Ectodermal cell (in vitro differentiated cells): ENCODE results near the gene ACTN1.

Experiments
- H3K27ac ChIP-seq: 2 replicates; pipeline ENCODE4 v1.7.0; 2013; ENCODE audit warnings: mild to moderate bottlenecking, low read depth, low read length; ENCODE audit not compliant: insufficient read depth, poor library complexity, severe bottlenecking
- H3K27me3 ChIP-seq: 2 replicates; pipeline ENCODE4 v1.7.0; 2013; ENCODE audit warnings: mild to moderate bottlenecking, low read length; ENCODE audit not compliant: insufficient read depth, control insufficient read depth, poor library complexity, severe bottlenecking
- H3K36me3 ChIP-seq: one replicate; pipeline ENCODE4 v1.7.0; 2013; ENCODE audit warnings: low read length; ENCODE audit not compliant: control insufficient read depth, insufficient read depth
- H3K4me1 ChIP-seq: one replicate; pipeline ENCODE4 v1.7.0; 2013; ENCODE audit warnings: low read length; ENCODE audit not compliant: control insufficient read depth, insufficient read depth
- H3K4me3 ChIP-seq: 2 replicates; pipeline ENCODE4 v1.7.0; 2013; ENCODE audit warnings: low read depth, low read length, control low read depth; ENCODE audit not compliant: insufficient read depth
- H3K9me3 ChIP-seq: 2 replicates; pipeline ENCODE4 v1.7.0; 2013; ENCODE audit warnings: mild to moderate bottlenecking, low read length, moderate library complexity; ENCODE audit not compliant: control insufficient read depth
- WGBS, 2 experiments: methylation state at CpG; one replicate each; pipeline ENCODE4 v1.1.7; 2013; ENCODE audit warnings: missing lambda C conversion rate in 2 of 2; 5-methylcytosine and 5-hydroxymethylcytosine counted together

Gene ACTN1

DNA sequence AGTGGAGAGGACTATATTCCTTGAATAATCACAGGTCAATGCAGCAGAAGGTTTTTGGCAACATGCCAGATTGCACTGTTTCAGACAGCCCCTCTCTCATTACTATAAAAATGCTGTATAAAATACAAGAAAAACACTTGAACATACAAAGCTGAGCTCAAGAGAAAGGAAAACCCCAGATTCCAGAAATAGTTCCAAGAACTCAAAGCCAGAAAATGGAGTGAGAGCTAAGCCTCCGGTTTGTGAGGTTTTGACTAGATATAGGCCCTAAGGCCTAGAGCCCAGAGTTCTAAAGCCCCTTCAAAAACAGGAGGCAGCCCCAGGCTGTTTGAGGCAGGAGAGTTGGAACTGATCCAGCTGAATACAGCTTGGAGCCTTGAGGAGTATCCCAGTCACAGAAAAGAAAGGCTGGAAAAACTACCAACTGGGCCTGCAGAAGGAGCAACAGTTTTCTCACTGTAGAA lies 29.4 kb upstream of the ACTN1 start:
- Histone ChIP-seq H3K4me1 (peaks cover 14% of the 10 kb centered on the region), H3K27me3 (no peaks in the 10 kb centered on the region), H3K9me3 (no peaks in the 10 kb centered on the region), H3K36me3 (no peaks in the 10 kb centered on the region), H3K4me3 (no peak overlapping the region), H3K27ac (no peak overlapping the region)
- 89% methylated on average over 1 of the region's 1 CpG for WGBS, 2 experiments

DNA sequence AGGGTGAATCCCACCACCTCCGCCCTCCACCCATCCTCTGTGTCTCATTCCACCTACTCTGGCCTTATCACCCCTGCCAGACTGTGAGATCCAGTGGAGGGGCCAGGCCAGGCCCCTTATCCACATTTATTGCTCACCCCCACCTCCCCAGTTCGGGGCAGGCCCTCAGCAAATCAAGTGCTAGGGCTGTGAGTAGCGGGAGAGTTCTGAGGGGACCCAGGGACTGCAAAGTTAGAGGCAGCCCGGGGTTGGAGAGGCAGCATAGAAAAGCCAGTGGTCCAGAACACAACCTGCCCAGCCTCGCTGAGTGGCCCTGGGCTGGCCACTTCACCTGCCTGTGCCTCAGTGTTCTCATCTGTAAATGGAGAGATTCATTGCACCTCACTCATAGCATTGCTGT lies 27.2 kb upstream of the ACTN1 start:
- Histone ChIP-seq H3K9me3 (no peaks in the 10 kb centered on the region), H3K27me3 (no peaks in the 10 kb centered on the region), H3K4me1 (peaks cover 14% of the 10 kb centered on the region), H3K4me3 (no peak overlapping the region), H3K27ac (no peak overlapping the region), H3K36me3 (no peaks in the 10 kb centered on the region)
- 91 to 93% methylated on average over 5 of the region's 5 CpGs for WGBS, 2 experiments

DNA sequence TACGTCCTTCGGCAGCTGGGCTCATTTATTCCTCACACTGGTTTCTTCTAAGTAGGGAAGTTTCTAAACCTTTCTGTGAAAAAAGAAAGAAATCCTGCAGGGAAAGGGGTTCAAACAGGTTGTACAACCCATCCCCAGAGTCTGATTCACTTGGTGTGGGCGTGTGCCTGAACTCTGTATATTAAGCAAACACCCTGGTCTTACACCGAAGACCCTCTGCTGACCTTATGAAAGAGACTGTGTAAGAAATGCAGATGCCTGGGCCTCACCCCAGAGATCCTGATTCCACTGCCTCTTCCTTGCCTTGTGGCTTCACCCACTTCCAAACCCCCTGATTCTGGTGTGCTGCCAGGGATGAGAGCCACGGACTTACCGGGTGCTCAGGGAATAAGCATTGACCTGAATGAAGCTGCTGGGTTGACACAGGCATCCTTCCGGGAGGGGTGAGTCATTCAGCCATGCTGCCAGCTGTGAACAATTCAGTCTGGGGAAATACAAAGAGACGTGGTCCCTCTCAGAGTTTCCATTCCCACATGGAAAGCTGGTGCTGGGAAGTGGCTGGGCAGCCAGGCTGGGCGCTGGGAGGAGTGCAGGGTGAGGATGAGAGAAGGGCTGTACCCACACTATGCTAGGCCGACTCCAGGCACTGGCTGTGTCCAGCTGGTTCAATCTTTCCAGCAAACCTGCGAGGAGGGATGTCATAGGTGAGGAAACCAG lies 26.5 kb upstream of the ACTN1 start:
- no peak overlapping the region for H3K4me3 ChIP-seq
- H3K27me3 ChIP-seq, result no peaks in the 10 kb centered on the region
- WGBS, 2 experiments, result 65 to 67% methylated on average over 11 of the region's 11 CpGs
- no peaks in the 10 kb centered on the region for H3K9me3 ChIP-seq
- peaks cover 14% of the 10 kb centered on the region for H3K4me1 ChIP-seq
- no peak overlapping the region for H3K27ac ChIP-seq
- H3K36me3 ChIP-seq, result no peaks in the 10 kb centered on the region

DNA sequence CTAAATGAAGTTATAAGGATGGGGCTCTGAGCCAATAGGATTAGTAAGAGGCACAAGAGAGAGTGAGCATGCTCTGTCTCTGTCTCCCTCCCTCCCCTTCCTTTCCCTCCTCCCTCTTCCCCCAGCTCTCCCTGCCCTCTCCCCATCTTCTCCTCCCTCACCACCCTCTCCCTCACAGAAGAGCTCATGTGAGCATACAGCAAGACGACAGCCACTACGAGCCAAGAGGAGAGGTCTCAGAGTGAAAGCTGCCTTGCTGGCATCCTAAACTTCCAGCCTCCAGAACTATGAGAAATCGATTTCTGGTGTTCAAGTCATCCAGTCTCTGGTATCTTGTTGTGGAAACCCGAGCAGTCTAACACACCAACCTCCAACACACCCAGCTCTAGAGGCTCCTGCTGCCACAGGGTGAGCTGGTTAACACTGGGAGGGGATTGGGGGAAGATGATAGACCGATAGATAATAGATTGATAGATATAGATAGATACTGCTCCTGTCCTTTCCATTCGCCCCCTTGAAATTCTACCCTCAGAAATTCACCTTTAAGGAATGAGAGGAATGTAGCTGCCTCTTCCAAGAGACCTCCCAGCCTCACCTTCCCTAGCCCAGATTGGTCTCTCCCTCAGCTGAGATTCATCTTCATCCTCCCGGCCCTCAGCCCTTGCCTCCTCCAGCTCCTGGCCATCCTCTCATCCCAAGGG lies 25.8 kb upstream of the ACTN1 start:
- Histone ChIP-seq H3K4me1 (peaks cover 14% of the 10 kb centered on the region), H3K27ac (no peak overlapping the region), H3K9me3 (no peaks in the 10 kb centered on the region), H3K36me3 (no peaks in the 10 kb centered on the region), H3K4me3 (no peak overlapping the region), H3K27me3 (no peaks in the 10 kb centered on the region)
- 60 to 64% methylated on average over 5 to 6 of the region's 7 CpGs for WGBS, 2 experiments

DNA sequence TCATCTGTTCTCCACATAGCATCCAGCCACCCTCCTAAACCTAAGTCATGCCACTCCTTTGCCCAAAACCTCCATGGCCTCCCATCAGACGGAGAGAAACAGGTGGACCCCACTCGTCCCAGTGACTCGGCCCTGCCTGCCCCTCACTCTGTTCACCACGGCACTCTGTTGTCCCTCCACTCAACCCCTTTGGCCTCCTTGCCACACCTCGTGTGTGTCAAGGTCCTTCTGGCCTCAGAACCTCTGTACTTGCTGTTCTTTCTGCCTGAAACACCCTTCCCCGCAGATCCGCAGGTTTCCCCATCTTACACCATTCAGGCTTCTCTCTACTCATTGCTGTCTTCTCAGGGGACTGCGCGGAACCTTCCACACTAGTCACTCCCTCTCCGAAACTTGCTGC lies 24.5 kb upstream of the ACTN1 start:
- Histone ChIP-seq H3K4me3 (no peak overlapping the region), H3K9me3 (no peaks in the 10 kb centered on the region), H3K36me3 (no peaks in the 10 kb centered on the region), H3K27me3 (no peaks in the 10 kb centered on the region), H3K27ac (no peak overlapping the region), H3K4me1 (peaks cover 14% of the 10 kb centered on the region)
- WGBS, 2 experiments, result 86 to 90% methylated on average over 10 of the region's 10 CpGs

DNA sequence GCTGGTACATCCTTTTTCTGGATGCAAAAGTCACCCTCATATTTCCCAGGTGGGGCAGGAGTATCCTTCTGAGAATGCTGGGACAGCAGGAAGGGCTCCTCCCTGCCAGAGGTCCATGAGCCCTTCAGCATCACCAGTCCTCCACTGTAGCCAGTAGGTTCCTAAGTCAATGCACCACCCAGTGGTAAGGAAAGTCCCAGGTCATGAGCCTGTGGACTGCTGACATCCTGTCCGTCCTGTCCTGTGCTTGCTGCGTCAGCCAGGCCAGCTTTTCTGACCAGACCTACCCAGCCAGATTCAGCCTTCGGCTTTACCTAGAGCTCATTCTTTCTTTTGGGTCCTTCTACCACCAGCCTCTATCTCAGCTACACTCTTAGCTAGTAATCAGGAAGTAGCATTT lies 23.0 kb upstream of the ACTN1 start:
- no peak overlapping the region for H3K27ac ChIP-seq
- WGBS, 2 experiments, result 75 to 81% methylated on average over 3 of the region's 3 CpGs
- H3K36me3 ChIP-seq, result no peaks in the 10 kb centered on the region
- H3K4me1 ChIP-seq, result peaks cover 14% of the 10 kb centered on the region
- H3K4me3 ChIP-seq, result no peak overlapping the region
- H3K27me3 ChIP-seq, result no peaks in the 10 kb centered on the region
- no peaks in the 10 kb centered on the region for H3K9me3 ChIP-seq

DNA sequence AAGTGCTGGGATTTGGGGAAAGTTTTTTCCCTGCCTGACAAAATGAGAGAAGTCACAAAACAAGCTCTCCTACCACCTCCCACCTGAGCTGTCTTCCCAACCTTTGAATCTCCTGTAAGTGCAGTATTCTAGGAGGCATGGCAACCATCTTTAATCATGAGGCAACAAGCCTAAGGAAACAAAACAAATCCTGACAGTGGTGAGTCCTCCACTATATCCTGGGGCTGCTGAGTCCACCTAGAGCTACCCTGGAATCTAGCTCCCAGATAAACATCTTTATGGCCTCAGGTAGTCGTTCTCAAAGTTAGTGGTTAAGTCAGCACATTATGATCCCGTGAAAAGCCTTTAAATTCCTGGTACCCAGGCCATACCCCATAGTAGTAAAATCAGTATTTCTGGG lies 22.3 kb upstream of the ACTN1 start:
- Histone ChIP-seq H3K27ac (no peak overlapping the region), H3K27me3 (no peaks in the 10 kb centered on the region), H3K36me3 (no peaks in the 10 kb centered on the region), H3K4me1 (peaks cover 14% of the 10 kb centered on the region), H3K9me3 (no peaks in the 10 kb centered on the region), H3K4me3 (no peak overlapping the region)
- 91 to 100% methylated on average over 2 of the region's 2 CpGs for WGBS, 2 experiments

DNA sequence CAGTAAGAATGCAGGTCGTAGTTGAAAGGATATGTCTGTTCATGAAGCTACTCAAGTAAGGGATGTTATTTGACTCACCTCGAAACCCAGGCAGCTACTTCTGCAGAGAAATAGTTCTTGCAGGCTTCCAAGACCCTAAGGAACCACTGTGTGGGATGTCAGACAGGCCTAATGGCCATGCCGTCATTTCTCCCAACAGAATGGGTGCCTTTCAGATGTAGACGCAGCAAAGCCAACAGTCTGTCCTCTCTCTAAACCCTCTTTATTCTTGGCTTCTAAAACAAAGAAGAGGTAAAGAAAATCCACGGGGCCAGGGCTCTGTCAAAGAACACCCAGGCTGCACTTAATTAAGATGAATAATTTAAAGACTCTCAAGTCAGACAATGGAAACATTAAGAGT lies 19.0 kb upstream of the ACTN1 start:
- H3K27me3 ChIP-seq, result no peaks in the 10 kb centered on the region
- H3K4me1 ChIP-seq, result no peaks in the 10 kb centered on the region
- no peaks in the 10 kb centered on the region for H3K36me3 ChIP-seq
- H3K4me3 ChIP-seq, result no peak overlapping the region
- H3K27ac ChIP-seq, result no peak overlapping the region
- 45 to 49% methylated on average over 5 of the region's 5 CpGs for WGBS, 2 experiments
- H3K9me3 ChIP-seq, result no peaks in the 10 kb centered on the region

DNA sequence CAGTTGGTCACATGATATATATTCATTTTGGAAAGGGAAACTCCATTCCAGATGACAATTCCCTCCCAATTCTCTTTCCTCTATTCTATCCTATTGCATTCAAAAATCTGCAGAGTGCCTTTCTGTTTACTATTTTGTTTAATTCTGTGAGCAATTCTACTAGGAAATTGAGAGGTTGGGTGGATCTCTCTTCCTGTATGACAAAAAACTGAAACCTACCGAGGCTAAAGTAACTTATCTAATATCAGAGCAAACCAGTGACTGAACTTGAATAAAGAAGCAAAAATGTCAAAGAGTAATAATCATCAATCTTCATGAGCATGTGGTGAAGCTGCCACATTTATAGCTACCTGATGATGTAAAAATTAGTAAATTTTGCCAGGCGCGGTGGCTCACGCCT lies 16.6 kb upstream of the ACTN1 start:
- WGBS, 2 experiments, result 94 to 99% methylated on average over 4 of the region's 4 CpGs
- H3K4me3 ChIP-seq, result no peak overlapping the region
- no peaks in the 10 kb centered on the region for H3K36me3 ChIP-seq
- H3K9me3 ChIP-seq, result no peaks in the 10 kb centered on the region
- no peaks in the 10 kb centered on the region for H3K4me1 ChIP-seq
- no peak overlapping the region for H3K27ac ChIP-seq
- H3K27me3 ChIP-seq, result no peaks in the 10 kb centered on the region

DNA sequence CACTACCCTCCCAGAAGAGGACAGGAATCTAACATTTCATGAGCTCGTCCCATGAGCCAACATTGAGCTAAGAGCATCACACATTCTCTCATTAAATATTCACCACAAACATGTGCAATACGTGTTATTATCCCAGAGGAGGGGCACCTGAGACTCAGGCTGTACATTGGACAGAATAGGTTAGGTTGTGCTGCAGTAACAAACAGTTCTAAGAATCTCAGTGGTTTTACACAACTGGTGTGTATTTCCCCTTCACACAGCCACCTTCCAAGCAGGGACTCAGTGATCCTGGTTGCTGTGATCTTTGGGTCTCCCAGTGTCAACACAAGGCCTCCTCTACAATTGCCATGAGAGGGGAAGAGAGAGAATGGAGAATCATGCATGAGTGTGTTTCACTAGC lies 15.0 kb upstream of the ACTN1 start:
- H3K4me3 ChIP-seq, result no peak overlapping the region
- H3K9me3 ChIP-seq, result no peaks in the 10 kb centered on the region
- no peak overlapping the region for H3K27ac ChIP-seq
- H3K4me1 ChIP-seq, result peaks cover 2% of the 10 kb centered on the region
- H3K27me3 ChIP-seq, result no peaks in the 10 kb centered on the region
- WGBS, 2 experiments, result 79 to 94% methylated on average over 2 of the region's 2 CpGs
- H3K36me3 ChIP-seq, result no peaks in the 10 kb centered on the region
